Brain microvascular endothelial cell (primary cell): ENCODE results near the gene MUC15.
A peak's percentile ranks its signal among the peaks of the same experiment; 100 is the strongest.

Experiments
- DNase-seq: peaks from one replicate; pipeline ENCODE4 v3.0.0-alpha.2; 2020
- H3K27ac ChIP-seq: fragments of 250-450 bp; sonication (Bioruptor Pico); 2 replicates; pipeline ENCODE4 v1.5.1; 2020; ENCODE audit warnings: mild to moderate bottlenecking, moderate library complexity
- H3K27me3 ChIP-seq: fragments of 250-450 bp; sonication (Bioruptor Pico); replicated peaks from 2 replicates; pipeline ENCODE4 v1.5.1; 2020; ENCODE audit warnings: mild to moderate bottlenecking
- H3K36me3 ChIP-seq: fragments of 250-450 bp; sonication (Bioruptor Pico); replicated peaks from 2 replicates; pipeline ENCODE4 v1.5.1; 2020; ENCODE audit warnings: mild to moderate bottlenecking
- H3K4me3 ChIP-seq: 2 replicates; pipeline ENCODE4 v1.5.1; 2011; ENCODE audit warnings: low read depth, mild to moderate bottlenecking, control low read depth, low read length, moderate library complexity
- in situ Hi-C: cut with HindIII; loops from 2 replicates; pipeline ENCODE4 v1.10.0; 2017; ENCODE audit warnings: low sequenced_read_pairs, low pct_ligation_motif_present
- TF ChIP-seq, protein P1 (sequence below): IDR thresholded peaks from 2 replicates; pipeline ENCODE4 v1.5.1; 2011; ENCODE audit warnings: low read depth, mild to moderate bottlenecking, moderate library complexity, low read length, control low read depth, inconsistent platforms; ENCODE audit errors: missing control alignments

Gene MUC15

GRCh38 chr11:26593691-26594090, 21.6 kb upstream of the MUC15 start:
- no peak for DNase-seq
- H3K27ac ChIP-seq, result no peak overlapping the region
- no peaks in the 10 kb centered on the region for H3K36me3 ChIP-seq
- H3K4me3 ChIP-seq, result no peak overlapping the region
- TF ChIP-seq, protein P1, sequence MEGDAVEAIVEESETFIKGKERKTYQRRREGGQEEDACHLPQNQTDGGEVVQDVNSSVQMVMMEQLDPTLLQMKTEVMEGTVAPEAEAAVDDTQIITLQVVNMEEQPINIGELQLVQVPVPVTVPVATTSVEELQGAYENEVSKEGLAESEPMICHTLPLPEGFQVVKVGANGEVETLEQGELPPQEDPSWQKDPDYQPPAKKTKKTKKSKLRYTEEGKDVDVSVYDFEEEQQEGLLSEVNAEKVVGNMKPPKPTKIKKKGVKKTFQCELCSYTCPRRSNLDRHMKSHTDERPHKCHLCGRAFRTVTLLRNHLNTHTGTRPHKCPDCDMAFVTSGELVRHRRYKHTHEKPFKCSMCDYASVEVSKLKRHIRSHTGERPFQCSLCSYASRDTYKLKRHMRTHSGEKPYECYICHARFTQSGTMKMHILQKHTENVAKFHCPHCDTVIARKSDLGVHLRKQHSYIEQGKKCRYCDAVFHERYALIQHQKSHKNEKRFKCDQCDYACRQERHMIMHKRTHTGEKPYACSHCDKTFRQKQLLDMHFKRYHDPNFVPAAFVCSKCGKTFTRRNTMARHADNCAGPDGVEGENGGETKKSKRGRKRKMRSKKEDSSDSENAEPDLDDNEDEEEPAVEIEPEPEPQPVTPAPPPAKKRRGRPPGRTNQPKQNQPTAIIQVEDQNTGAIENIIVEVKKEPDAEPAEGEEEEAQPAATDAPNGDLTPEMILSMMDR, result no peak
- no peaks in the 10 kb centered on the region for H3K27me3 ChIP-seq
- in situ Hi-C loops, result no loop called here

DNA sequence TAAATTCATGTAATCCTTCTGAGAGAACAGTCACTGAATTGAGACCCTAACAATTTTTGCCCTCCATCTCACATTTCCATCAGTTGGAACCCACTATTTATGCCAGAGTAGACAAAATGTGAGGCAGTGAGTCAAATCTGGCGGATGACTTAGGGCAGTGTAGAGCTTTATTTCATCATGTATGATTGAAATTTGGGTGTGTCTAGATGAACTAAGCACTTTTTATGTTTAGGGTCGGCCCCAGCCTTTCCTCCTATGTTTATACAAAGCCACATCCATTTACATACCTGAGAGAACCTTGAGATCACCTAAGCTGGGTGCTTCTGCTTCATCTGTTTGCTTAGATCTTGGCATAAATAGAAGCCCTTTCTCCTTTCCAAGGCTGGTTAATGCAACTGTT, 15.0 kb upstream of the MUC15 start:
- Histone ChIP-seq H3K27ac (no peak overlapping the region), H3K4me3 (no peak overlapping the region), H3K36me3 (no peaks in the 10 kb centered on the region), H3K27me3 (no peaks in the 10 kb centered on the region)
- in situ Hi-C loops, result no loop called here
- DNase-seq, result no peak
- TF ChIP-seq, protein P1, result no peak

- Histone ChIP-seq H3K27me3 (no peaks in the 10 kb centered on the region), H3K4me3 (no peak overlapping the region), H3K27ac (no peak overlapping the region), H3K36me3 (no peaks in the 10 kb centered on the region)
- TF ChIP-seq, protein P1, result no peak
- in situ Hi-C loops, result no loop called here
- no peak for DNase-seq
These were observed 12.8 kb upstream of the MUC15 start for GRCh38 chr11:26584818-26585217.

DNA sequence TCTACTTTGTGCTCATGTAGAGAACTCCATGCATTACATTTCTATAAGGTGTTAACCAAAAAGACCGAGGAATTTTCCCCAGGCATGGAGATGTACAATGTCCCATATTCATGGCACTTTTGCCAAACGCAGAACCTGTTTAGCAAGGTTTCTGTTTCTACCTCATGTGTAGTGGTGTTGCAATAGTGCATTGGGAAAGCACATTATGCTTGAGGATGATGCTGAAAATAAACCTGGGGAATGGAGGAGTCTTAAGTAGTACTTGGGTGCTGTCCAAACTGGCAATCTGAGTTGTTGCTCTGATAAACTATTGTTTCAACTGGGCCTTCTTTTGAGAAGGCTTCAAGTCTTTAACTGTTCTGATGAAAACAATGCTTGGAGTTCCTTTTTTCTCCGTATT, 11.5 kb upstream of the MUC15 start:
- TF ChIP-seq, protein P1, result no peak
- Histone ChIP-seq H3K27me3 (no peaks in the 10 kb centered on the region), H3K4me3 (no peak overlapping the region), H3K36me3 (no peaks in the 10 kb centered on the region), H3K27ac (no peak overlapping the region)
- DNase-seq, result peak; percentile 44
- in situ Hi-C loops, result no loop called here

DNA sequence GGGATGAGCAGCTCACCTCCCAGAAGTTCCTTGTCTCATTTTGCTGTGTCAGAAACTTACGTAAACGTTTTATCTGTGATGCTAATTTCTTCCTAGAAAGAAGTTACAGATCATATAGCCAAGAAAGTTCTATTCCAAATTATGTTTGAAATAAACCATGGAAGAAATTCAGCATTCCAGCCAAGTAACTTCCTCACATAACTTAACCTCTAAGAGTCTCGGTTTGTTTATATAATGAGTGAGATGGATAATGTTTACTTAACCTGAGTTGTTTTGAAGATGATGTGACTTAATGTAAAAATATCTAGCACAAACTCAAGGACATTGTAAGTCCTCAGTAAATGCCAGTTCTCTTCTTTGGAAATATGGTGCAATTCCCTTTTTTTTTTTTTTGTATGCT, 8.9 kb upstream of the MUC15 start:
- Histone ChIP-seq H3K4me3 (no peak overlapping the region), H3K27ac (no peak overlapping the region), H3K27me3 (no peaks in the 10 kb centered on the region), H3K36me3 (no peaks in the 10 kb centered on the region)
- TF ChIP-seq, protein P1, result no peak
- DNase-seq, result no peak
- in situ Hi-C loops, result no loop called here

DNA sequence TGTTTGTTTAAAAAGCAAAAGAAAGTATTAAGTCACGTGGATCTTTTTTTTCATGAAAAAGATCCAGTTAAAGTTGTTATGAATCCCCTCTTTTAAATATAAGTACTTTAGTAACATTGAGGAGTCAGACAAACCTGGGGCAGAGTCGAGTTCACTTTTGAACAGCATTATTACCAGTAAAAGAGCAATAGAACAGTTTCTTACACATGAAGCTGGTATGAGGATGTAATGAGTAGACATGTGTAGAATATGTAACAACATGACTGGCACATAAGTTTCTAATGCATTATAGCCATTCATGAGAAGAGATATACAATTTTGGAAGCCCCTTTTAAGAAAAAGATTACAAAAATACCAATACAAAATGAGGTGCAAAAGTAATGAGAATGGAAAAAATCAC, 7.6 kb upstream of the MUC15 start:
- H3K4me3 ChIP-seq, result no peak overlapping the region
- H3K27ac ChIP-seq, result no peak overlapping the region
- no peaks in the 10 kb centered on the region for H3K36me3 ChIP-seq
- TF ChIP-seq, protein P1, result no peak
- no peak for DNase-seq
- in situ Hi-C loops, result no loop called here
- no peaks in the 10 kb centered on the region for H3K27me3 ChIP-seq
